Nephron (organoid): Measurements from ENCODE around the gene STKLD1.

ENCODE experiments used
- H3K27ac Mint-ChIP-seq, 3 experiments: 2 replicates each; pipeline ENCODE4 v1.8.0; 2020; ENCODE audit warnings: mixed read lengths in 3 of 3, mild to moderate bottlenecking in 2 of 3, moderate library complexity in 1 of 3
- H3K27me3 Mint-ChIP-seq: 2 replicates; pipeline ENCODE4 v1.8.0; 2021; ENCODE audit warnings: low read depth, mild to moderate bottlenecking, moderate library complexity, mixed read lengths
- H3K36me3 Mint-ChIP-seq: 2 replicates; pipeline ENCODE4 v1.8.0; 2020; ENCODE audit warnings: low read depth, mixed read lengths
- H3K4me1 Mint-ChIP-seq: 2 replicates; pipeline ENCODE4 v1.8.0; 2020; ENCODE audit warnings: mixed read lengths
- H3K4me3 Mint-ChIP-seq, 3 experiments: 2 replicates each; pipeline ENCODE4 v1.8.0; 2020; ENCODE audit warnings: mild to moderate bottlenecking in 3 of 3, mixed read lengths in 3 of 3, moderate library complexity in 2 of 3
- H3K9me3 Mint-ChIP-seq: 2 replicates; pipeline ENCODE4 v1.8.0; 2020; ENCODE audit warnings: mixed read lengths
- CTCF ChIP-seq, 3 experiments: fragments of 200-600 bp; sonication (generic); IDR thresholded peaks; one replicate each; pipeline ENCODE4 v1.5.0; 2021; ENCODE audit warnings: antibody characterized with exemption in 3 of 3; ENCODE audit not compliant: unreplicated experiment in 3 of 3

The STKLD1 gene

DNA sequence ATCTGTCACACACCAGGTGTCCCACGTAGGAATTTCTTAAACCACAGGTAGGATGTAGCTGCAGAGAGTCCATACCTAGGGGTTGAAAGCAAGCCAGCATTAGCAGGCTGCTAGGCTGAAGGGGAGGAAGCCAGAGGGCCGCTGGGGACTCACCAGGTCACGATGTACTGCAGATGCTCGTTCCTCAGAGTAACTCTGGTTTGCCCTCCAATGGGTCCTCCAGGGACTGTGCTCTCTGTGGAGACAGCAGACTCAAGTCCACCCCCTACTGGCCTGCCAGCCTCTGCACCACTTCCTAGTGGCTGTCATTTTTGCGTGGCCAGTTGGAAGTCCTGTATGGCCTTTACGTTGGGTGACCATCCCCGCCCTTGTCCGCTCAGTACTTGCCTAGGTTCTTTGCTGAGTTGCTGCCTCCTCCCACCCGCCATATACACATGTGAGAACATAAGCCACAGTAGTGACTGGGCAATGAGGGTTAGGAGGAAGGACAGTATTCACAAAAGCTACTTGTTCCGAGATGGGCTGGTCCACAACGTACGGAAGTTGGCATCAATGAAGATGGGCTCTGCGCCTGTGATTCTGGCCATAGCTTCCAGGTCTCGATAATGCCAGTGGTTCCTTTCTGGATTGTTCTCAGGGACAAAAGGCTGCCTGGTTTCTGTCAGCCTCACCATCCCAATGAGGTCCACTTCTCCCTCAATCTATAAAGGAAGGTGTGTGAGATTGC is 24.1 kb upstream of the STKLD1 start:
- H3K27ac Mint-ChIP-seq: peak overlapping the region in 1 of 3 experiments; percentile 38
- no peaks in the 10 kb centered on the region for H3K27me3 Mint-ChIP-seq
- TF ChIP-seq CTCF (IDR thresholded peaks at IDR 0.05; ENCODE audit: unreplicated experiment in 3 of 3): peak in 2 of 3 experiments; percentile 26 to 45
- H3K4me3 Mint-ChIP-seq: peak overlapping the region; percentile 25 to 77 (median 62)
- peaks cover 47% of the 10 kb centered on the region for H3K36me3 Mint-ChIP-seq
- no peaks in the 10 kb centered on the region for H3K9me3 Mint-ChIP-seq
- peaks cover 19% of the 10 kb centered on the region for H3K4me1 Mint-ChIP-seq

- peak overlapping the region; percentile 62 to 91 (median 65) for H3K4me3 Mint-ChIP-seq
- H3K36me3 Mint-ChIP-seq: peaks cover 47% of the 10 kb centered on the region
- peaks cover 24% of the 10 kb centered on the region for H3K4me1 Mint-ChIP-seq
- peak overlapping the region in 1 of 3 experiments; percentile 35 for H3K27ac Mint-ChIP-seq
- TF ChIP-seq CTCF (IDR thresholded peaks at IDR 0.05; ENCODE audit: unreplicated experiment in 3 of 3): no peak
- no peaks in the 10 kb centered on the region for H3K27me3 Mint-ChIP-seq
- no peaks in the 10 kb centered on the region for H3K9me3 Mint-ChIP-seq
These were observed 23.4 kb upstream of the STKLD1 start for GRCh38 chr9:133352635-133353340.

DNA sequence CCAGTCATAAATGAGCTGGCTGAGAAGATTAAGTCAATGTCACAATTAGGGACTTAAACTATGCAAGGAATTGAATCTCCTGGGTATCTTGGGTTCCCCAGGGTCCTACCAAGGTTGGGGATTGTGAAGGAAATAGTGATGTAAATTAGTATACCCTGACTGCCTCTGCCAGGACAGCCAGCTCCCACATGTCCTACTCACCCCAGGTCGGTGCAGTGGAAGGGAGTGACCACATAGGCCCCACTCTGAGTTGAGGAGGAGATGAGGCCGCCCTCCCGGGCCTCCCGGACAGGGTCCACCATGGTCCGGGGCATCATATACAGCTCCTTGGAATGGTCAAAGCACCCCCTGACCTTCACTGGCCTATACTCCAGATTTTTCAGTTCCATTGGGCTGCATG is 22.6 kb upstream of the STKLD1 start:
- Mint-ChIP-seq H3K27me3 (no peaks in the 10 kb centered on the region), H3K9me3 (no peaks in the 10 kb centered on the region), H3K36me3 (peaks cover 50% of the 10 kb centered on the region), H3K4me3 (peak overlapping the region; percentile 65 to 92 (median 91)), H3K4me1 (peaks cover 23% of the 10 kb centered on the region), H3K27ac (peak overlapping the region in 1 of 3 experiments; percentile 35)
- TF ChIP-seq CTCF (IDR thresholded peaks at IDR 0.05; ENCODE audit: unreplicated experiment in 3 of 3): no peak

- Mint-ChIP-seq H3K27me3 (no peaks in the 10 kb centered on the region), H3K36me3 (peaks cover 43% of the 10 kb centered on the region), H3K4me3 (peak overlapping the region; percentile 87 to 92 (median 91)), H3K27ac (no peak overlapping the region), H3K4me1 (peaks cover 19% of the 10 kb centered on the region), H3K9me3 (no peaks in the 10 kb centered on the region)
- TF ChIP-seq CTCF (IDR thresholded peaks at IDR 0.05; ENCODE audit: unreplicated experiment in 3 of 3): no peak
These were observed 21.4 kb upstream of the STKLD1 start for GRCh38 chr9:133354766-133355165.

DNA sequence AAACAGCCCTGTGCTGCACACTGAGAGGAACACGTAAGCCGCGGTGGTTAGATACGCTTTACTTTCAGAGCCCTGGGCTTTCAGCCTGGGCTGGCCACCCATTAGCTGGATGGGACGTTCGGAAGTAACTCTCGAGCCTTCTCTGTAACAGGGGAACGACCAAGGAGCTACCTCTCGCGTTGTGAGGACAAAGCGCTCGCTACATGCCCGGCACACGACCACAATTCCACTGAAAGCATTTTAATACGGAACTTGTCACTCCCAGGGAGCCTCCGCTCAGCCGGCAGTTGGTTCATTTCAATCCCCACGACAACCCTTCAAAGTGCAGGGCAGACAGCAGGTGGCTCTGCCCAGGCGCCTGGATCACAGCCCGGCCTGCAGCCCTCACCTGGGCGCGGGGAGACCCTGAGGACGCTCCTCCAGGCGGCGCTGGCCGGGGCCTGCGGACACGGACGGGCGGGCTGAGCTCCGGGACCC is 20.2 kb upstream of the STKLD1 start:
- H3K4me3 Mint-ChIP-seq: peak overlapping the region; percentile 87 to 92 (median 91)

More for the DNA sequence above, 20.2 kb upstream of the STKLD1 start:
- Mint-ChIP-seq H3K4me1 (peaks cover 30% of the 10 kb centered on the region), H3K36me3 (peaks cover 36% of the 10 kb centered on the region), H3K27ac (peak overlapping the region in 2 of 3 experiments; percentile 72 to 75), H3K9me3 (no peaks in the 10 kb centered on the region), H3K27me3 (no peaks in the 10 kb centered on the region)
- TF ChIP-seq CTCF (IDR thresholded peaks at IDR 0.05; ENCODE audit: unreplicated experiment in 3 of 3): no peak
